ENCODE results near the gene PSENEN.

Gene PSENEN

GRCh38 chr19:35725216-35725861 lies 20.1 kb upstream of the PSENEN start:
- no peak for TF ChIP-seq ZFX (IDR thresholded peaks at IDR 0.05; ENCODE audit: borderline replicate concordance)
- TF ChIP-seq CTCF (IDR thresholded peaks at IDR 0.05), result no peak
- no peak overlapping the region for H3K27ac ChIP-seq

DNA sequence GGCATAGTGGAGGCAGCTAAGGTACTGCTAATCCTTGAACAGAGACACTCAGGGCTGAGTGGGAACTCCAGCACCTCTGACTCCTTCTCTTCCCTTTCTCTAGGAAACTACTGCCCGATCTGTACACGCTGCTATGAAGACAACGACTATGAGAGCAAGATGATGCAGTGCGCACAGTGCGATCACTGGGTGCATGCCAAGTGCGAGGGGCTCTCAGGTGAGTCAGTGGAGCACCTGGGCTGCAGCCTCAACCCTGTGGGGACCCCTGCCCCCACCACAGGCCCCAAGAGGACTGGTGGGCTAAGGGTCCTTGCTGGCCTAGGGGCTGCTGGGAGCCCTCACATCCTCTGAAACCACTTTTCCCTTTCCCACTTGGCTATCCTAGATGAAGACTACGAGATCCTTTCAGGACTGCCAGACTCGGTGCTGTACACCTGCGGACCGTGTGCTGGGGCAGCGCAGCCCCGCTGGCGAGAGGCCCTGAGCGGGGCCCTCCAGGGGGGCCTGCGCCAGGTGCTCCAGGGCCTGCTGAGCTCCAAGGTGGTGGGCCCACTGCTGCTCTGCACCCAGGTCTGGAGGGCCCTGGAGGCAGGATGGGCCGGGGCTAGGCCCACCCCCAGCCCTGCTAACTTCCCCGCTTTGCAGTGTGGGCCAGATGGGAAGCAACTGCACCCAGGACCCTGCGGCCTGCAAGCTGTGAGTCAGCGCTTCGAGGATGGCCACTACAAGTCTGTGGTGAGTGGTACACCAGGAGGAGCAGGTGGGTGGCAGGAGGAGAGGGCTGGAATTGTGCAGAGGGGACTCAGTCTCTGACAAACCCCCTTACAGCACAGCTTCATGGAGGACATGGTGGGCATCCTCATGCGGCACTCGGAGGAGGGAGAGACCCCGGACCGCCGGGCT lies 18.1 kb upstream of the PSENEN start:
- H3K27ac ChIP-seq, result no peak overlapping the region
- no peak for TF ChIP-seq CTCF (IDR thresholded peaks at IDR 0.05)
- TF ChIP-seq ZFX (IDR thresholded peaks at IDR 0.05; ENCODE audit: borderline replicate concordance), result no peak

DNA sequence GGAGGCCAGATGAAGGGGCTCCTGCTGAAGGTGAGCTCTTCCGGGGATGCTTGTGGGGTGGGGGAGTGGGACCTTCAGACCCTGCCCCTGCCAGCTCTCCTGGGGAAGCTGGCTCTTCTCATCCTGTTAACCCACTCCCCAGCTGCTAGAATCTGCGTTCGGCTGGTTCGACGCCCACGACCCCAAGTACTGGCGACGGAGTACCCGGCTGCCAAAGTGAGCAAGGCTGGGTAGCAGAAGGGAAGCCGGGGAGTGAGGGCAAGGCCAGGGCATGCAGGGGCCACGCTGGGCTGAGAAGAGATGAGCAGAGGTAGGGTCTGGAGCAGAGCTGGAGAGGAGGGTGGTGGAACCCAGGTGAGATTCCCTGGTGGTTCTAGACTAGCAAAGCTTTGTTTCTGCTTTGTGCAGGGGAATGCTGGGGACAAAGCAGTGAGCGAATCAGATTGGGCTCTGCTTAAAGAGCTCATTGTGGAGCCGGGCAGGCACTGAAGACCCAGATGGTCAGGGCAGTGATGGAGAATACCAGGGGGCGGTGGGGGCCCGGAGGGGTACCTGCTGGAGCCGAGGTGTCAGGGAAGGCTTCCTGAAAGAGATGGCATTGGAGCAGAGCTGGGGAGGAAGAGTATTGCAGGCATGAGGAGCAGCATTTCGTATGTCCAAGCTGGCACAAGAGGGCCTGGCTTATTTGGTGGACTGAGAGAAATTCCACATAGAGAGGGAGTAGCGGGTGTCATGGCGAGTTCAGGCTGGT lies 17.3 kb upstream of the PSENEN start:
- no peak overlapping the region for H3K27ac ChIP-seq
- no peak for TF ChIP-seq CTCF (IDR thresholded peaks at IDR 0.05)
- no peak for TF ChIP-seq ZFX (IDR thresholded peaks at IDR 0.05; ENCODE audit: borderline replicate concordance)

GRCh38 chr19:35729021-35729420 lies 16.4 kb upstream of the PSENEN start:
- no peak for TF ChIP-seq ZFX (IDR thresholded peaks at IDR 0.05; ENCODE audit: borderline replicate concordance)
- H3K27ac ChIP-seq, result no peak overlapping the region; the same call in 1 of the 2 replicates

- TF ChIP-seq ZFX (IDR thresholded peaks at IDR 0.05; ENCODE audit: borderline replicate concordance) (no peak), CTCF (IDR thresholded peaks at IDR 0.05) (no peak)
- peak overlapping the region; percentile 63; the same call in 1 of the 2 replicates for H3K27ac ChIP-seq
These were observed 15.7 kb upstream of the PSENEN start for GRCh38 chr19:35729763-35730162.

DNA sequence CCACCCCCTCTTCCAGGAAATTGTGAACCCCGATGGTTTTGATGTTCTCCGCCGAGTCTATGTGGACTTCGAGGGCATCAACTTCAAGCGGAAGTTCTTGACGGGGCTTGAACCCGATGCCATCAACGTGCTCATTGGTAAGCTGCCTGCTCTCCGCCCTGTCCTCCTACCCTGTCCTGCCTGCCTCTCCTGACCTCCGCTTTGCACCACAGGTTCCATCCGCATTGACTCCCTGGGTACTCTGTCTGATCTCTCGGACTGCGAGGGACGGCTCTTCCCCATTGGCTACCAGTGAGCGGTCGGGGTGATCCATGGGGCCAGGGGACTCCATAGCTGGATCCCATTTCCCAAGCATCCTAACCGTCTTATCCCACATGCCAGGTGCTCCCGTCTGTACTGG lies 15.1 kb upstream of the PSENEN start:
- H3K27ac ChIP-seq, result peak overlapping the region; percentile 63
- TF ChIP-seq CTCF (IDR thresholded peaks at IDR 0.05) (no peak), ZFX (IDR thresholded peaks at IDR 0.05; ENCODE audit: borderline replicate concordance) (no peak)

- TF ChIP-seq CTCF (IDR thresholded peaks at IDR 0.05) (no peak), ZFX (IDR thresholded peaks at IDR 0.05; ENCODE audit: borderline replicate concordance) (no peak)
- H3K27ac ChIP-seq, result peak overlapping the region; percentile 63
These were observed 14.1 kb upstream of the PSENEN start for GRCh38 chr19:35731353-35731752.
